Posterior vena cava (tissue), 2 donors: ENCODE measurements around the gene MARCKS. TPM values are rescaled to one million over a fixed set of nuclear protein-coding genes. Genes with fewer than 3 reads are reported as not detected.

Source experiments
- DNase-seq: peaks from one replicate; pipeline ENCODE4 v3.0.0-alpha.2; 2020; ENCODE audit warnings: low spot score
- intact Hi-C, 2 donors: fragments of 100-400 bp; cut with DNase I; formaldehyde crosslinking; loops; one replicate each; pipeline versions ENCODE4 v1.14.1 to v1.14.2; 2022 to 2023
- total RNA-seq, 2 donors: library from RNA; stranded (reverse); fragmentation: NEBNext Ultra II Directional; extraction: Animal tissue kit (Norgen Biotek cat#: 25700); gene quantifications; one replicate each; pipeline ENCODE4 v1.2.1, GENCODE V29; 2021
- donor health status: DM: yes; HTN: yes; CAD: no.
- donor health status: DM: yes; HTN: yes; CAD: no.

Gene MARCKS
- total RNA-seq, 2 donors from 2014 or later = 49.6 to 69.2 TPM

DNA sequence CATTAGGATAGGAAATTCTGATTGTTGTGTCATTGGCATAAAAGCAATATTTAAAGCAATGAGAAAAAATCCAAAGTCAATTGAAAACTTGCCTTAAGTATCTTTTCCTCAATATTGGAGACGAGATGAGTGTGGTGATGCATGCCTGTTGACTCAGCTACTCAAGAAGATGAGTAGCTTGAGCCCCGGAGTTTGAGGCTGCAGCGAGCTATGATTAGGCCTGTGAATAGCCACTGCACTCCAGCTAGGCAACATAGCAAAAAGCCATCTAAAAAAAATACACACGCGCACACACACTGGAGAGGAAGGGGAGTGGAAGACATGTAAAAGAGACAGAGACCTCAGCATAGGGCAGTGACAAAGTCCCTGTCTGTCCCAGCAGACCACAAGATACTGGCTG lies 9.7 kb upstream of the MARCKS start:
- intact Hi-C loops = no loop called here
- no peak for DNase-seq

DNA sequence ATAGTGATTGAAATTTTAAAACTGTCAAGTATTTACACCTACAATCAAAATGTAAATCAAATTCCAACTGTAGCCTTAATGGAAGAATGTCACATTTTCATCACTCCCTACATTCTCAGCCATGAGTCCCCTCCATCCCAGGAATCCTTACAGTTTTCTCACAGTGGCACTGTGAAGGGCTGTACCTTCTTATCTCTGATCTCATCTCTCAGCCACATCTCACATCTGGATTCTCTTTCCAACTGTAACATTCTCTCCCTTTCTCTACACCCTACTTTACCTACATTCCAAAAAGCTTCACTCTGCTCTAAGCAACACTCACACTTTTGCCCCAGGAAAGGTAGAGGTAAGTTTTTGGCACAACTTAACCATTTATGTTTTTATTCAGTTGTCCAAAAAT lies 8.9 kb upstream of the MARCKS start:
- no peak for DNase-seq
- intact Hi-C loops = no loop called here

DNA sequence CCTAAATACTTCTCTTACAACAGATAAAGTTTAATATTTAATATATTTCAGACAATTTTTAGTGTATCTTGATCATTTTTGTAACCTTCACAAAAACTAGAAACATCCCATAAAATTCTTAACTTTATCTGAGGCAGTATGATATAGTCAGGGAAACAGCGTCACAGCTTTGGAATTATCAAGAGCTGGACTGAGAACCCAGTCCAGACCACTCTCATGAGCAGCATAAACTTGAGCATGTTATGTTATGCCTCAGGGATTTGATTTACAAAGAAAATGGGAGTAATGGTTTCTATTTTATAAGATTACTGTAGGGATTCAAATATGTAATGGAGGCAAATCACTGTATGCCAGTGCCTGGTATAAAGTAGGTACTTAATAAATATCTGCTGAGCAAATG lies 8.3 kb upstream of the MARCKS start:
- intact Hi-C loops = no loop called here
- DNase-seq = no peak

DNA sequence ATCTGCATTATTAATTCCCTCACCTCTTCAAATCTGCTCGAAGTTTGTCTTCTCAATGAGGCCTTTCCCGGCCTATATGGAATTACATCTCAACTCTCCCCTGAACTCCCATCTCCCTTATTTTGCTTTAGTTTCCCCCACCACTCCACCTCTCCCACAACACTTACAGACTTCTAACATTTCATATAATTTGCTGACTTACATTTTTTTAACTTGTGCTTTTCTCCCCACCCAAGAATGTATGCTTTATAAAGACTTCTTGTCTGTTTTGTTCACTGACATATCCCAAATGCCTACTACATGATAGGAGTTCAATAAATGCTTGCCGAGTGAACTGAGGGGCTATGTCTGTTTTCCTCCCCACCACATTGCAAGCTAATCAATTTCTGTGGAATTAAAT lies 3.9 kb upstream of the MARCKS start:
- no peak for DNase-seq
- intact Hi-C loops = no loop called here

DNA sequence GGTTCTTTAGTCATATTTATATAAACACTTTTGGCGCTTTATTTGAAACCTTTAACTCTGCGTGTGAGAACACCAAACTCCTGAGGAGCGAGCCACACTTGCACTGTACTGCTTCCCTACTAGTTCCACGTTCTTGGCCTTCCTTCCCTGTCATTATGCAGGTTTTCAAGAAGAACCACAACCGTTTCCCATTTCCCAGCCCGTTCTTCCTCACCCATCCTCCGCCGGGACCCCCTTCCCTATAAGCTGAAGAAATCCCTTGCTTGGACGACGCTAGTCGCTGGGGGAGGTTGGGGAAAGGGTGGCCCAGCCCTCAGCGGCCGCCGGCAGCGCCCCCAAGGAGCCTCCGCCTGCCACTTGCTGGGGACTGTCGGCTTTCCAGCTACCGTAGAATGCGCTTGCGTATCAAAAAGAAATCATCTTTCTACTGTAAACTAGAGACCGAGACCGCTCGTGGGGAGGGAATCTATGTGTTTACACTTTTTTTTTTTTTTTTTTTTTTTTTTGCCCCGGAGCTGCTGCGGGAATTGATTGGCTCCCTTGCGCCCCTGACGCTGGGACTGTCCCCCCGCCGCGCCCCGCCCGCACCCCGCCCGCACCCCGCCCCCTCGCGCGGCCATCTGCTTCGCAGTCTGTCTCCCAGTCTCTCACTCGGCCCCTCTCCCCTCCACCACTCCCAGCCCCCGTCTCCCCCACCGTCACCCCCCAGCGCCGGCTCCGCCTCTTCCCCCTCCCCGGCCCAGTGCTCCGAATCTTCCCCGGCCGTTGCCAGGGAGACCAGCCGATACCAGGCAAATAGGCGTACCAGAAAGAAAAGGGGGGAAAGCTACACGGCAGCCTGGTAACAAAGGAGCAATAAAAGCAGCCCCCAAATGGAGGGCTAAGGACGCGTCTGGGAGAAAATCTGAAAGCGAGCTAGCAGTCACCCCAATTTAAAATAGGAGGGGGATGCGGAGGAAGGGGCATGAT lies 2.3 kb upstream of the MARCKS start:
- intact Hi-C loops = no loop called here
- peak; percentile 90 for DNase-seq

DNA sequence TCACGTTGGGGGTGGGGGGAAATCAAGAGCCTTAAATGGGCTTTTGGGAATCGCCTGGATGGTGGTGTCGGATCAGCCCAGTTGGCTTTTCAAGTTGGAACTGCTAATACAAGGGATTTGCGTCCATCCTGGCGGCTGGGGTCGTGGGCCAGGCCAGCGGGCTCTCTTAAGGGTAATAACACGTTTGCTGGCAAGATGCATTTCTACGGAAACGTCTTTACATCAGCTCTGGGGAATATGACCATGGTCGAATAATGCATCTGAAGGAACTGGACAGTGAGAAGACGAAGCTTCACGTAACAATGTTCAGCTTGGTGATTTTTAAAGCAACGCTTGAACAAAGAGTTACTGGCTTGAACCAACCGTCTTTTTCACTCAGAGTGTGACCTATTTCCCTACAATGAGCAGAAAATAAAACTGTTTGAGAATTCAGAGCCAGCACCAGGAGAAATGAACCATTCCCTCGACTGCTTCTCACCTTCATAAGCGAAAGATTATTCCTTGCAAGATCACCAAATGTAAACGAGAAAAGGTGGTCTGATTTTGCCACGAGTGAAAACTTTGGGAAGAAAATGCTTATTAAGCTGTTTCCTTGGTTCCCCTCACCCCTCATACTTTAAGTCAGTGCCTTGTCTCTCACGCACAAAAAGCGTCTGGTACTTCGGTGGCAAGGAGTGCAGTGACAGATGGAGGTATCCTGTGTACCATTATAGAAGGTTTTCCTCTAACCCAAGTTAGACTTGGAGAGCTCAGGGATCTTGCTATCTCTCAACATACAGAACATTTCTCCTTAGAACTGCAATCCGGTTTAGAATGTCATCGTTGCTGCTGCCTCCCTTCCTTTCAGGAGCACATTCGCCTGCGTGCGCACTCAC lies 1.4 kb upstream of the MARCKS start:
- intact Hi-C loops = no loop called here

DNA sequence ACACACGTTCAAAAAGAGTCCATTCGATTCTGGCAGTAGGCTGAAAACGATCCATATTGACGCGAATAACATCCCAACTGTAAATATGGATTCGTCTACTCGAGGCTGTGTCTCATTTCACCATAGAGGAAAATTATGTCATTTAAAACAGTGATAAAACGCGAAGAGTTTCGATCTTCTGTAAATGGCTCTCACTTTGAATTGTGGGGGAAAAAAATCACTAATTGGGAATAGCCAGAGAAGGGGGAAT lies 845 bp upstream of the MARCKS start:
- DNase-seq = no peak
- intact Hi-C loops = no loop called here

More for the DNA sequence above, 1.4 kb upstream of the MARCKS start:
- no peak for DNase-seq

DNA sequence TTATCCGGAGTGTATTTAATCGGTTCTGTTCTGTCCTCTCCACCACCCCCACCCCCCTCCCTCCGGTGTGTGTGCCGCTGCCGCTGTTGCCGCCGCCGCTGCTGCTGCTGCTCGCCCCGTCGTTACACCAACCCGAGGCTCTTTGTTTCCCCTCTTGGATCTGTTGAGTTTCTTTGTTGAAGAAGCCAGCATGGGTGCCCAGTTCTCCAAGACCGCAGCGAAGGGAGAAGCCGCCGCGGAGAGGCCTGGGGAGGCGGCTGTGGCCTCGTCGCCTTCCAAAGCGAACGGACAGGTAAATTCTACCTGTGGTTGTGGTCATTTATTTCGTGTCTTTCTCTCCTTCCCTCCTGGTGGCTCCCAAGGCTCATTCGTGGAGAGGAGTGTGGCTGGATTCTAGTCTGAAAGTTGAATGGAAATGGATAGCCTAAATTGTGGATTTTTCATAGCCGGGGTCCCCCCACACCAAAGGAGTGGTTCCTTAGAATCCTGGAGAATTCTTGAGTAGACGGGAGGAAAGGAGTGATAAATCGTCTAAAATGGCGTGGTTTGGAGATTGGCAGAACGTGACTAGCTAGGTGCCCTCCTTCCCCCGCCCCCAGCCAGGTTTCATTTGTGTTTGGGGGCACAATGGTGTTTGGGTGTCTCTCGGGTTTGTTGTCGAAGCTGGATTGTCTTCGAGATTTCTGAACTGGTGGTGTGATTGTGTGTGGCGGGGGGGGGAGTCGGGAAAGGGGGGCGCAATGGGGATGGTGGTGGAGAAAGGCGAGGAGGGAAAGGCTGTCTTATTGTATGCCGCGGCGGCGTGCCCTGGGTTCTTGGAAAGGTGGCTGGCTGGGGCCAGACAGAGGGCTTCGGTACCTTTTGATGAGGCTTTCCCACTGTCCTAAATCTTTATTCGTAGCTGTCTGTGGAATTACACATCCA lies 673 bp downstream of the MARCKS start:
- intact Hi-C loops = loop anchor here in 1 of 2 donors (2.0 kb wide), 1 partner anchor 1075 kb away; no protein-coding TSS in a partner anchor
- DNase-seq = no peak

DNA sequence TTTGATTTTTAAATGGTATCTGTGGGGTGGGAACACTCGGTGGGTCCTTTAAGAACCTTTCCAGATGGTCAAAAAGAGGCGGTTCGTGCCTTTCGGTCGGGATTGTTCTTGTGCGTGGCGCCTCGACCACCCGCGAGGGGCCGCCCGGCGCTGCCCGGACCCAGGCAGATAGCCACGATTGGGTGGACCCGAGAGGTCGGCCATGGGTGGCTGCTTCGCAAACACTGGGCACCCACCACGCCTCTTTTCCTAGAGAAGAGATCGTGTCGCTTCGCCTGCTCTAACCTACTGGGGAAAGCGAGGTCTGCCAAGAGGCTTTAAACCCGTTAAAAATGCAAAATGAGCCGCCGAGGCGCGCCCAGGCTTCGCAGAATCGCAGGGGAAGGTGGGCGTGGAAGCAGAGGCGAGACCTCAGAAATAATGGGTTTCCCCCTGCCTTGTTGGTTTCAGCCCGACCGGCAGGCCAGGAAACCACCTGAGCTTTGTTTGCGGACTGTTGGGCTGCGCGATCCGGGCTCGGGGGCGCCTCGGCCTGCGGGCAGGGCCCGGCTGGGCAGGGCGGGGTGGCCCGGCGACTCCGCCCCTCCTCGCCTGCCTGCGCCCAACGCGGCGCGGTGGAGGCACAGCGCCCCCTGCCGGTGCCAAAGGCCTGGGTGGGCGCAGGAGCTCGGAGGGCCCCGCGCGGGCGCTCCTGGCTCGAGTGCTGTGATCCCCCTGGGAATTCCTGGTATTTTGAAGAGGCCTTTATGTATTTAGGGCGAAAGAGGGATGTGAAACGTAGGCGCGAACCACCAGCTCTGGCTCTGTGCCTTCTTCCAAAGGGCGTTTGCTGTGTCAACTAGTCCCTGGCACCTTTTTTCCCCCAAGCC lies 1.6 kb downstream of the MARCKS start:
- intact Hi-C loops = loop anchor here in 1 of 2 donors (2.0 kb wide), 1 partner anchor 1076 kb away; no protein-coding TSS in a partner anchor

DNA sequence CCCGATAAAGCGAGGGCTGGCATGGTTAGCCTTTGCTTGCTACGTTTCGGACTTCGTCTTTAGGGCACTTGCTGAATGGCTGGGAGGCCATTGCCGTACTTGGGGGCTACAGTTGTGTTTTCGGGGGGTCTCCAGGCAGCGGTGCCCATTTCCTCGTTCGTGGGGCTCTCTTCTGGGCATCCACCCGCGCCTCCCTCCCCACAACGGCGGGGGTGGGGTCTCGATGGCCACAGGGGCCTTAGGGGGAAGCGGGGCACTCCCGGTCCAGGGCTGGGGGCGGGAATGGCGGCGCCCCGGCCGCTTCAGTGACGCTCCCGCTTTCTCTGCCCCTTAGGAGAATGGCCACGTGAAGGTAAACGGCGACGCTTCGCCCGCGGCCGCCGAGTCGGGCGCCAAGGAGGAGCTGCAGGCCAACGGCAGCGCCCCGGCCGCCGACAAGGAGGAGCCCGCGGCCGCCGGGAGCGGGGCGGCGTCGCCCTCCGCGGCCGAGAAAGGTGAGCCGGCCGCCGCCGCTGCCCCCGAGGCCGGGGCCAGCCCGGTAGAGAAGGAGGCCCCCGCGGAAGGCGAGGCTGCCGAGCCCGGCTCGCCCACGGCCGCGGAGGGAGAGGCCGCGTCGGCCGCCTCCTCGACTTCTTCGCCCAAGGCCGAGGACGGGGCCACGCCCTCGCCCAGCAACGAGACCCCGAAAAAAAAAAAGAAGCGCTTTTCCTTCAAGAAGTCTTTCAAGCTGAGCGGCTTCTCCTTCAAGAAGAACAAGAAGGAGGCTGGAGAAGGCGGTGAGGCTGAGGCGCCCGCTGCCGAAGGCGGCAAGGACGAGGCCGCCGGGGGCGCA lies 2.4 kb downstream of the MARCKS start:
- intact Hi-C loops = loop anchor here in 1 of 2 donors (2.0 kb wide), 1 partner anchor 1077 kb away; no protein-coding TSS in a partner anchor
- peak; percentile 82 for DNase-seq

More for the DNA sequence above, 1.6 kb downstream of the MARCKS start:
- DNase-seq = peak; percentile 95

DNA sequence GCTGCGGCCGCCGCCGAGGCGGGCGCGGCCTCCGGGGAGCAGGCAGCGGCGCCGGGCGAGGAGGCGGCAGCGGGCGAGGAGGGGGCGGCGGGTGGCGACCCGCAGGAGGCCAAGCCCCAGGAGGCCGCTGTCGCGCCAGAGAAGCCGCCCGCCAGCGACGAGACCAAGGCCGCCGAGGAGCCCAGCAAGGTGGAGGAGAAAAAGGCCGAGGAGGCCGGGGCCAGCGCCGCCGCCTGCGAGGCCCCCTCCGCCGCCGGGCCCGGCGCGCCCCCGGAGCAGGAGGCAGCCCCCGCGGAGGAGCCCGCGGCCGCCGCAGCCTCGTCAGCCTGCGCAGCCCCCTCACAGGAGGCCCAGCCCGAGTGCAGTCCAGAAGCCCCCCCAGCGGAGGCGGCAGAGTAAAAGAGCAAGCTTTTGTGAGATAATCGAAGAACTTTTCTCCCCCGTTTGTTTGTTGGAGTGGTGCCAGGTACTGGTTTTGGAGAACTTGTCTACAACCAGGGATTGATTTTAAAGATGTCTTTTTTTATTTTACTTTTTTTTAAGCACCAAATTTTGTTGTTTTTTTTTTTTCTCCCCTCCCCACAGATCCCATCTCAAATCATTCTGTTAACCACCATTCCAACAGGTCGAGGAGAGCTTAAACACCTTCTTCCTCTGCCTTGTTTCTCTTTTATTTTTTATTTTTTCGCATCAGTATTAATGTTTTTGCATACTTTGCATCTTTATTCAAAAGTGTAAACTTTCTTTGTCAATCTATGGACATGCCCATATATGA lies 3.2 kb downstream of the MARCKS start:
- intact Hi-C loops = no loop called here
- no peak for DNase-seq

DNA sequence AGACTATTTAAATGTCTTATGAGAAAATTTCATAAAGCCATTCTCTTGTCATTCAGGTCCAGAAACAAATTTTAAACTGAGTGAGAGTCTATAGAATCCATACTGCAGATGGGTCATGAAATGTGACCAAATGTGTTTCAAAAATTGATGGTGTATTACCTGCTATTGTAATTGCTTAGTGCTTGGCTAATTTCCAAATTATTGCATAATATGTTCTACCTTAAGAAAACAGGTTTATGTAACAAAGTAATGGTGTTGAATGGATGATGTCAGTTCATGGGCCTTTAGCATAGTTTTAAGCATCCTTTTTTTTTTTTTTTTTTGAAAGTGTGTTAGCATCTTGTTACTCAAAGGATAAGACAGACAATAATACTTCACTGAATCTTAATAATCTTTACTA lies 5.0 kb downstream of the MARCKS start:
- DNase-seq = no peak
- intact Hi-C loops = no loop called here

DNA sequence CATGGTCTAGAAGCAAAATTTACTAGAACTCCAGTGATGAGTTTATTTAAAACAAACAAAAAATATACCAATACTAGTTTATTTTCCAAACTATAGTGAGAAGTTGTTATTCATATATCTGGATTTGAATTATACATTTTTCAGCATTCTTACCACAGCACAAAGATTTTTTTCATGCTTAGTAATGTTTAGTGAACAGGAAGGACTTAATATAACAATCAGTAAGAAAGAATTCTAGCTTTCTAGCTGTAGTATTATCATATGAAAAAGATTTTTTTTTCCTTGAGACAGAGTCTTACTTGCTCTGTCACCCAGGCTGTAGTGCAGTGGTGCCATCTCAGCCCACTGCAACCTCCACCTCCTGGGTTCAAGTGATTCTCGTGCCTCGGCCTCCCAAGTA lies 13.8 kb downstream of the MARCKS start:
- intact Hi-C loops = no loop called here
- DNase-seq = no peak

DNA sequence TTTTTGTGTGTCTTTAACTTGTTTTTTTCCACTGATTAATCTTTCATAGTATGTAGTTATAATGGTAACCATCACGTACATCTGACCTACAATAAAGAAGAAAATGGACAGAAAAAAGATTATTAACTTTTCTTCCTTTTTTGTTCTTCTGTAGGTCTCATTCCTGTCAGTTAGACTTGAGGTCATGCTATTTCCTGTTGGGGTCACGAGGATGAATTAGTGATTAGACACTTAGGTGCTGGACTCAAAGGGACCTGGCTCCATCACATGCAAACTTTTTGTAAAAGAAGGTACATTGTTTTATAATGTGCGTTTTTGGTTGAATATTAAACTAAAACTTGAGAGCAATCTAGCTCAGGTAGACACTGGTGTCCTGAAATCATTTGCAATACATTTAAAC lies 14.8 kb downstream of the MARCKS start:
- no peak for DNase-seq
- intact Hi-C loops = no loop called here

DNA sequence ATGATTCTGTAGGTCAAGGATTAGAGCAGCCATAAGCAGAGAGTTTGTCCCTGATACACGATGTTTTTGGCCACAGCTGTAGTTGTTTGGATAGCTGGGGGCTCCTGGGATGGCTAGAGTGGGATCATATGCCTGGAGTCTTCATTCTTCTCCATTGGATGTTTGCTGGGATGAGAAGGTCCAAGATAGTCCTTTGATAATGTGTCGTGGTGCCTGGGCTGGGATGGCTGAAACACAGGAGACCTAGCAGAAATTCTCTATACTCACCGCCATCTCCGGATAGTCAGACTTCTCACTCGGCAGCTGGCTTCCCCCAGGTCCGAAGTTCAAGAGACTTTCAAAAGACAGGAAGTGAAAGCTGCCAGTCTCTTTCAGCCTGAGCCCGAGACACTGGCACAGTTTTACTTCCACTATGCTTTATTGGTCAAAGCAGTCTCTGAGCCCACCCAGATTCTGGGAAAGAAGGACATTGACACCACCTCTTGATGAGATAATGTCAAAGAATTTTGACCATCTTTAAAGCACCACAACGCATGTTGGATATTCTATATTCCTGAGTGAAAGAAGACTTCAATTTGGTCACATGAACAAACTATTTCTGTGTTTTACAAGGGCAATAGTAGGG lies 16.0 kb downstream of the MARCKS start:
- peak; percentile 80 for DNase-seq
- intact Hi-C loops = no loop called here

DNA sequence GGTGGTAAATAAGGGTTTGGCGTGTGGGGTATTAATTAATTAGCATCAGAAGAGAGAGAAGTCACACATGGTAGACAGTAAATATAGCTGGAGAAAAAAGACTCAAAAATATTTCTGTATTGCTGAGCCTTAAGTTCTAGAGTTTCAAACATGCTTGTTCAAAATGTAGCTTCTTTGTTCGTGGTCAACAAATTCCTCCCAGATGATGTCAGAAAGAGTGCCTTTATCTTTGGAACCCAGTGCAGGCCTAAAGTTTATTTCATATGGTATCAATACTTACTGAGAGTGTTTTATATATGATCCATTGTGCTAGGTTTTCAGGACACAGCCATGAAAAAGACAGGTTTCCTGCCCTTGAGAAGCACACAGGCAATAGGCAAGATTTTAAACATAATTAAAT lies 18.3 kb downstream of the MARCKS start:
- DNase-seq = no peak
- intact Hi-C loops = no loop called here
